HG03135 (cell line): ENCODE measurements around the gene YES1.
"Not testable (repeated sequence)": the region's sequence is repeated elsewhere in the genome, so short reads cannot be mapped to it uniquely, and the experiment has no call there.

Source experiments
- ATAC-seq: cut with Tn5 transposase; IDR thresholded peaks from one replicate; pipeline ENCODE4 v1.9.1; 2021; ENCODE audit warnings: mild to moderate bottlenecking, moderate library complexity; ENCODE audit not compliant: unreplicated experiment

The YES1 gene

GRCh38 chr18:730692-731091, 81.3 kb downstream of the YES1 start:
- no peak for ATAC-seq

GRCh38 chr18:730120-730519, 81.9 kb downstream of the YES1 start:
- not testable (repeated sequence) for ATAC-seq

GRCh38 chr18:725646-726045, 86.4 kb downstream of the YES1 start:
- ATAC-seq, result no peak

- no peak for ATAC-seq
Measured at GRCh38 chr18:723541-724080, 88.4 kb downstream of the YES1 start.

DNA sequence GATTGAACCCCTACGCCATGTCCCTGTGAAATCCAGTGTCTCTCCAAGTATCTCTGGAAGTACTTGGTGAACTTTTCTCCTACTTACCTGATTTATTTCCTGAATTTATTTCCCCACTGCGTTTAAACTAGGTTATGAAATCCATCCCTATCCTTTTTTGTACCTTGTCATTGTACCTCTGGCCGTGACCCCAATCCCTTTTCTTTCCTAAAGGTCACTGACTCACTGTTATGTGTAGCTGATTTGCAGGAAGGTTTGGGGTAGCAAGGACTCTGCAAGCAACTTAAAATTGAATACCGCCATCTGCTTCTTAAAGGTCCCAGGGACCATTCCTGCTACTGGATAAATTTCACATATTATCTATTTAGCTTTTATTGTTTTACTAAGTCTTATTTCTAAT, 95.0 kb downstream of the YES1 start:
- no peak for ATAC-seq

DNA sequence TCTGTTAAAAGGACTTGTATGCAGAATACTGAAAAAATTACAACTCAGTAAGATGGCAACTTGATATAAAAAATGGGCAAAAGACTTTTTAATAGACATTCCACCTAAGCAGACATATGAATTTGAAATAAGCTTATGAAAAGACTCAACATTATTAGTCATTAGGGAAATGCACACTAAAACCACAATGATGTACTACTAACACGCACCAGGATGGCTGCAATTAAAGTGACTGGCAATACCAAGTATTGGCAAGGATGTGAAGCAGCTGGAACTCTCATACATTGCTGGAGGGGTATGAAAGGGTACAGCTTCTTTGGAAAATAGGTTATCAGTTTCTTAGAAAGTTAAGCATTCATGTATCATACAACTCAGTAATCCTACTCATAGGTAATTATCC, 96.4 kb downstream of the YES1 start:
- ATAC-seq, result no peak

DNA sequence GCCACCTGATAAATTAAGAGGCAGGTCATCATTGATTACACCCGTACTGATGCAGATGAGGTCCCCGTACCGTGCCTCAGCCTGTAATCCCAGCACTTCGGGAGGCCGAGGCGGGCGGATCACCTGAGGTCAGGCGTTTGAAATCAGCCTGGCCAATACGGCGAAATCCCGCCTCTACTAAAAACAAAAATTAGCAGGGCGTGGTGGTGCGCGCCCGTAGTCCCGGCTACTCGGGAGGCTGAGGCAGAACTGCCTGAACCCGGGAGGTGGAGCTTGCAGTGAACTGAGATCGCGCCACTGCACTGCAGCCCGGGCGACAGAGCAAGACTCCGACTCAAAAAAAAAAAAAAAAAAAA, 98.9 kb downstream of the YES1 start:
- no peak for ATAC-seq

DNA sequence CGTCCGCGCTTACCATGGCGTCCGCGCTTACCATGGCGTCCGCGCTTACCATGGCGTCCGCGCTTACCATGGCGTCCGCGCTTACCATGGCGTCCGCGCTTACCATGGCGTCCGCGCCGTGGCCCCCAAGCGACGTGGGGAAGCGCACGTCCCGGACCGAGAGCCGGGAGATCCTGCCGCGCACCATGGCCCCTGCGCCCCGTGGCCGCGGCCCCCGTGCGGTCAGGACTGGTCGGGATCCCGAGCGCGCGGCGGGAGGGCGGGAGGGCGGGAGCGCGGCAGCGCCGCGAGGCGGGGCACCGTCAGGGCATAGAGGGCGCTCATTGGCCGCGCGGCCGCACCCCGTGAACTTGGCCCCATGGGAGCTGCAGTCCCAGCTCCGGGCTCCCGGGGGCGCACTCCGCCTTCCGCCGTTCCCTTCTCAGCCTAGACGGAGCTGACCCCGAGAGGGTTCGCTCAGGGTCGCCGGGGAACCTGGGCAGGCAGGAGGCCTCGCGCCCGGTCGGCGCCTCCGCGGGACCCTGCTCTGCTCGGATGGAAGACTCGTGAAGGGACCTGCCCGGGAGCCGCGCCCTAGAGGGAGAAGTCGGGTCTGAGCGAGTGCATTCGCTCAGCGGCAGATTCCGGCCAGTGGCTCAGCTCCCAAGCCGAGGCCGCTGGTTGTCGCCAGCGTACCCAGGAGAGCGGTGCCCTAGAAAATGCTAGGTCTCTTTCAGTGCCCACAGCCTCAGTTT, 99.5 kb downstream of the YES1 start, which contains the start of gene ENOSF1:
ENOSF1 (minus strand) TSS at position 230 of the 734 bp plus-strand sequence; CDS start at position 187, 43 bp downstream.
- ATAC-seq, result peak; percentile 86

GRCh38 chr18:711657-712400, 100.2 kb downstream of the YES1 start:
- ATAC-seq, result peak; percentile 67

- ATAC-seq, result peak; percentile 16
Measured at GRCh38 chr18:711310-711656, 100.8 kb downstream of the YES1 start.

DNA sequence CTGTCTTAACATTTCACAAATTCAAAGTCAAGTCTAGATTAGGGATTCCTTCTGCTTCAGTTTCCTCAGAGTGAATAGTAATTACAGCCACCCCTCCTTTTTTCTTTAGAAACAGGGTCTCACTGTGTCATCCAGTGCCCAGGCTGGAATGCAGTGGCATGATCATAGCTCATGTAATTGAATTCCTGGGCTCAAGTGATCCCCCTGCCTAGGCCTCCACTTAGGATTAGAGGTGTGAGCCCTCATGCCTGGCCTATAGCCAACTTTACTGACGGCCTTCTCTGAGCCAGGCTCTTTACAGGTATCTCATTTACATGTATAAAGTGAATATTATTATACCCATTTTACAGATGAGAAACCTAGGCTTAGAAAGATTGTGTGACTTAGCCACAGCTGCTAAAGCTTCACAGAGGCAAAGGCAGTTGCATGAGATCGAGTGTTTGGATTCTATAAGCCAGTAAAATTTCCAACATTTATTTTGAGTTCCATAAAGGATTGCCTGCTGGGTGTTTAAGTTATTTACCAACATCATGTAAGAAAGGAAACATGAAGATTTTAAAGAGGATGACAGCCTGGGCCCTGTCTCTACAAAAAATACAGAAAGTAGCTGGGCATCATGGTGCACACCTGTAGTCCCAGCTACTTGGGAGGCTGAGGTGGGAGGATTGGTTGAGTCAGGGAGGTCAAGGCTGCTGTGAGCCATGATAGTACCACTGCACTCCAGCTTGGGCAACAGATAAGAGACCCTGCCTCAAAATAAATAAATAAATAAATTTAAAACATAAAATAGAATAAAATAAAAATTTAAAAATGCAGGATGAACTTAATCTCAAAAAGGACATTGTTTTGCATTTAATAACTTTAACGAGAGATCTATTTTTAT, 101.4 kb downstream of the YES1 start:
- no peak for ATAC-seq

GRCh38 chr18:709771-710170, 102.3 kb downstream of the YES1 start:
- ATAC-seq, result no peak

- no peak for ATAC-seq
Measured at GRCh38 chr18:708096-708495, 103.9 kb downstream of the YES1 start.

- no peak for ATAC-seq
Measured at GRCh38 chr18:706405-706804, 105.6 kb downstream of the YES1 start.

- ATAC-seq, result no peak
Measured at GRCh38 chr18:703213-703967, 108.7 kb downstream of the YES1 start.

DNA sequence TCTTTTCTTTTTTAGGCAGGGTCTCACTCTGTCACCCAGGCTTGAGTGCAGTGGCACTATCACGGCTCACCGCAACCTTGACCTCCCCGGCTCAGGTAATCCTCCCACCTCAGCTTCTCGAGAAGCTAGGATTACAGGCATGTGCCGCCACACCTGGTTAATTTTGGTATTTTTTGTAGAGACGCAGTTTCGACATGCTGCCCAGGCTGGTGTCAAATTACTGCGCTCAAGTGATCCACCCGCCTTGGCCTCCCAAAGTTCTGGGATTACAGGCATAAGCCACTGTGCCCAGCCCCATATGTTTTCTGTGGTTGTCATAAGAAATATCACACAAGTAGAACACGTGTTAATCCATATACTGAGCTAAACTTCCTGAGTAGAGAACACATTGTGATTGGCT, 114.2 kb downstream of the YES1 start:
- no peak for ATAC-seq

GRCh38 chr18:697012-697411, 115.0 kb downstream of the YES1 start:
- ATAC-seq, result no peak

DNA sequence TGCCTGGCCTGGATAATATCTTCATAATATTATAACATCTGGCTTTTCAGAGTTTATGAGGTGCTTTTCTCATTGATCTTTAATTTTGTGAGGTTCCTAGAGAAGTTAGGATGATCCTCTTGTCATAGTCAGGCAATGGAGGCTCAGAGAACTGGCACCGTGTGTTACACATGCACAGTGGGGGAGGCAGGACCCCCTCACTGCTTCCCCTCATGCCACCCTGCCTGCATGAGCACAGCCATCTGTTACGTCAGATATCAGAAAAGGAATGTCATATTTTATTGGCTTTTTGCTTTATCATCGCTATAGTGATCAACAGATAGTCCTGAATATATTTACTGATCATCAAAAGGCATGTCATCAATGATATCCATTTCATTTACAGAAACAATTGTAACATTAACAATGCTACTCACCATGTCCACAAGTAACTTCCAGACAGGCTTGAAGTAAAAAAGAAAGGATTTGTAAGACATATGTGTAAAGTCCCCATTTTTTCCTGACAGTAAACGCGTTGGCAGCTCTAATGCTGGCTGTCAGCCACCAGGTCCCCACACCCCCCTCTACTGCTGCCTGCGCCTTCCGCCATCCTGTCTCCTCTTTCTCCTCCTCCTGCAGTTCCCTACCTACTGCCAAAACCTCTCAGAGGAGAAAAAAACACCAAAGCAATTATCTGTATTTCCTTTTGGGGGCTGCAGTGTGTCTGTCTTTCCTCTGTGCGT, 118.4 kb downstream of the YES1 start:
- no peak for ATAC-seq

DNA sequence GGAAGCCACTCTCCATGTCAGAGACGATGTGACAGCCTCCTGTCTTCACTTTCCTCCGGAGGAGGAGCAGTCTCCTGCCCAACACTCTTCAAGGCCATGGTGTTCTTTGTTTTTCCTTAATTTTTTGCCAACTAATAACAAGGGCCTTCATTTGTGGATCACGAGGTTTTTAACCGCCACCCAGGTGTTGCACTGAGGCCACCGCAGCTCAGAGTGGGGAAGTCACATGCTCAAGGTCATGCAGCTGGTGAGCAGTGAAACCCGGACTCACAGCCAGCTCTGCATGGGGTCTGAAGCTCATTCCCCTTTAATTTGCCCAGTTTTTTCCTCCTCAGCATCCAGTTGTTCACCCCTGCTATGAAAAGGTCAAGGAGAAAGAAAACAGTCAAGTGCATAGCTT, 119.2 kb downstream of the YES1 start:
- ATAC-seq, result no peak

GRCh38 chr18:688323-688722, 123.7 kb downstream of the YES1 start:
- ATAC-seq, result no peak
